Retinal pigment epithelial cell (primary cell): ENCODE results near the gene C2CD5.
A peak's percentile ranks its signal among the peaks of the same experiment; 100 is the strongest.

Experiments
- DNase-seq: peaks from one replicate; pipeline ENCODE4 v3.0.0-alpha.2; 2010; ENCODE audit warnings: low read depth
- H3K4me3 ChIP-seq: 2 replicates; pipeline ENCODE4 v1.5.1; 2011; ENCODE audit warnings: mild to moderate bottlenecking, low read length, control low read depth, moderate library complexity
- CTCF ChIP-seq: conservative IDR thresholded peaks from 2 replicates; pipeline ENCODE4 v1.5.1; 2011; ENCODE audit warnings: low read depth, low read length, control low read depth, inconsistent platforms

C2CD5 gene

GRCh38 chr12:22527999-22528398, 16.3 kb downstream of the C2CD5 start:
- H3K4me3 ChIP-seq: no peak overlapping the region
- TF ChIP-seq CTCF: no peak
- peak; percentile 60 for DNase-seq

GRCh38 chr12:22526836-22527235, 17.5 kb downstream of the C2CD5 start:
- no peak overlapping the region for H3K4me3 ChIP-seq
- no peak for TF ChIP-seq CTCF
- no peak for DNase-seq

GRCh38 chr12:22525426-22525825, 18.9 kb downstream of the C2CD5 start:
- H3K4me3 ChIP-seq: no peak overlapping the region
- DNase-seq: no peak
- no peak for TF ChIP-seq CTCF

- TF ChIP-seq CTCF: no peak
- no peak for DNase-seq
- H3K4me3 ChIP-seq: no peak overlapping the region
These were observed 25.3 kb downstream of the C2CD5 start for GRCh38 chr12:22518998-22519397.

GRCh38 chr12:22518060-22518719, 26.2 kb downstream of the C2CD5 start:
- no peak for TF ChIP-seq CTCF
- no peak overlapping the region for H3K4me3 ChIP-seq
- DNase-seq: peak; percentile 62

- DNase-seq: no peak
- TF ChIP-seq CTCF: no peak
- no peak overlapping the region for H3K4me3 ChIP-seq
These were observed 29.5 kb downstream of the C2CD5 start for GRCh38 chr12:22514875-22515274.

GRCh38 chr12:22505826-22506225, 38.5 kb downstream of the C2CD5 start:
- TF ChIP-seq CTCF: no peak
- no peak overlapping the region for H3K4me3 ChIP-seq
- no peak for DNase-seq
